ENCODE data around the gene RAX2.

RAX2 gene

DNA sequence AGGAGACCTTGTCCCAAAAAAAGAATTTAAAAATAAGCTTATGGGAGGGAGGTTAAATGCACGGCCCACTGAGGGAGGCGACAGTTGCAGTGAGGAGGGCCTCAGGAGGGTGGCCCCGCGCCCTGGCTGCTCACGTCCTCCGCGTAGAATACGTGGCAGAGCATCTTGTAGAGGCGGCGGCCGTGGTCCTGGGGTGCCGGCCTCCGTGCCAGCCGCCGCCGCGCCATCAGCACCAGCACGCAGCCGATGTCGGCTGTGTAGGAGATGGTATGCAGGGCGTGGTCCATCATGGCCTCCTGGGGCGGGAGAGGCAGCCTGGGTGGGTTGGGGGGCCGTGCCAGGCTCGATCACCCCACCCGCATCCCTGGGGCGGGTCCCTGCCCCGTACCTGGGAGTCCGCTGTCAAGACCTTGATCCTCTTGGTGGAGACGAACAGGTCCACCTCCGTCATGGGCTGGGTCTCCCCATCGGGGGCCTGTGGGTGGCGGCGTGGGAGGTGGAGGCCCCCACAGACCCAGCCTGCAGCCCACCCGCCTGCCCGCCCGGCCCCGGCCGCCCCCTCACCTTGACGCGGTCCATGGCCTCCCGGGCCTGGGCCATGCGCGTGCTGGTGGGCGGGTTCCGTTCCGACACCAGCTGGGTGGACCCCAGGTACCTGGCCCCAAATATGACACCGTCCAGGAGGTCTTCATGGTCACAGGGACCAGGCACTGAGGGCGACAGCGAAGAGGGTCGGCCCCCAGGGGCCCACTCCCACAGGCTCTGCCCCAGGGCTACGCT, 18.2 kb downstream of the RAX2 start:
- Histone ChIP-seq H3K4me3 (IDR thresholded peaks at IDR 0.05; ENCODE audit: insufficient read depth, low read depth, low read length) (no peak overlapping the region), H3K9ac (no peak overlapping the region), H3K79me2 (ENCODE audit: insufficient read depth, low read depth) (no peaks in the 10 kb centered on the region), H3K27ac (no peak overlapping the region), H2AFZ (ENCODE audit: low read depth) (no peak overlapping the region), H3K36me3 (ENCODE audit: insufficient read depth) (no peaks in the 10 kb centered on the region), H3K27me3 (ENCODE audit: insufficient read depth, low read depth) (no peaks in the 10 kb centered on the region), H4K20me1 (ENCODE audit: insufficient read depth) (no peaks in the 10 kb centered on the region), H3K4me1 (ENCODE audit: low read depth, poor library complexity, severe bottlenecking) (no peaks in the 10 kb centered on the region), H3K4me2 (no peak overlapping the region)
- no peak for TF ChIP-seq CTCF (conservative IDR thresholded peaks at IDR 0.05; ENCODE audit: low read depth, low read length)

DNA sequence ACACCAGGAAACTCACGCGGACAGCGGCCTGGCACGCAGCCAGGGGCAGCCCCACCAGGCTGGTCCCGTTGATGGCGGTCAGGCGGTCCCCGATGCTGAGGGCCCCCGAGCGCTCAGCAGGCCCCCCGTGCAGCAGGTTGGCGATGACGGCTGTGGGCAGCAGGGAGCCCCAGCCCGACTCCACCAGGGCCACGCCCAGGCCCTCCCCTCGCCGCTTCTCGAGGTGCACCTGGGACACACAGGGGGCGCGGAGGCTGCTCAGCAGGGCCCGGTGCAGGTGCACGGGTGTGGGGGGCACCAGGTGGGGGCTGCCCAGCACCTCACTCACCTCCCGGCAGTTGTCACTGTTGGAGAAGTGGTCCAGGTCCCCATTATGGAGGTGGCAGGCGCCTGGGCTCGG, 19.5 kb downstream of the RAX2 start:
- Histone ChIP-seq H3K36me3 (ENCODE audit: insufficient read depth) (no peaks in the 10 kb centered on the region), H3K4me1 (ENCODE audit: low read depth, poor library complexity, severe bottlenecking) (no peaks in the 10 kb centered on the region), H3K4me2 (no peak overlapping the region), H4K20me1 (ENCODE audit: insufficient read depth) (no peaks in the 10 kb centered on the region), H3K27ac (no peak overlapping the region), H3K27me3 (ENCODE audit: insufficient read depth, low read depth) (no peaks in the 10 kb centered on the region), H2AFZ (ENCODE audit: low read depth) (no peak overlapping the region), H3K9ac (no peak overlapping the region), H3K4me3 (IDR thresholded peaks at IDR 0.05; ENCODE audit: insufficient read depth, low read depth, low read length) (no peak overlapping the region), H3K79me2 (ENCODE audit: insufficient read depth, low read depth) (no peaks in the 10 kb centered on the region)
- TF ChIP-seq CTCF (conservative IDR thresholded peaks at IDR 0.05; ENCODE audit: low read depth, low read length): no peak

GRCh38 chr19:3751236-3751635, 20.8 kb downstream of the RAX2 start:
- H2AFZ ChIP-seq (ENCODE audit: low read depth): no peak overlapping the region
- no peak for TF ChIP-seq CTCF (conservative IDR thresholded peaks at IDR 0.05; ENCODE audit: low read depth, low read length)
- no peak overlapping the region for H3K9ac ChIP-seq
- no peaks in the 10 kb centered on the region for H3K79me2 ChIP-seq (ENCODE audit: insufficient read depth, low read depth)
- H3K4me3 ChIP-seq (IDR thresholded peaks at IDR 0.05; ENCODE audit: insufficient read depth, low read depth, low read length): no peak overlapping the region
- 0 out of 2 replicates have a peak, but pooled peaks cover 1% of the 10 kb centered on the region for H3K27me3 ChIP-seq (ENCODE audit: insufficient read depth, low read depth)
- H3K4me2 ChIP-seq: no peak overlapping the region
- H3K27ac ChIP-seq: no peak overlapping the region
- H4K20me1 ChIP-seq (ENCODE audit: insufficient read depth): no peaks in the 10 kb centered on the region
- no peaks in the 10 kb centered on the region for H3K4me1 ChIP-seq (ENCODE audit: low read depth, poor library complexity, severe bottlenecking)
- no peaks in the 10 kb centered on the region for H3K36me3 ChIP-seq (ENCODE audit: insufficient read depth)

GRCh38 chr19:3750211-3750610, 21.8 kb downstream of the RAX2 start:
- Histone ChIP-seq H3K79me2 (ENCODE audit: insufficient read depth, low read depth) (no peaks in the 10 kb centered on the region), H3K27me3 (ENCODE audit: insufficient read depth, low read depth) (0 out of 2 replicates have a peak, but pooled peaks cover 2% of the 10 kb centered on the region), H4K20me1 (ENCODE audit: insufficient read depth) (no peaks in the 10 kb centered on the region), H2AFZ (ENCODE audit: low read depth) (no peak overlapping the region), H3K27ac (no peak overlapping the region), H3K4me3 (IDR thresholded peaks at IDR 0.05; ENCODE audit: insufficient read depth, low read depth, low read length) (no peak overlapping the region), H3K9ac (no peak overlapping the region), H3K4me1 (ENCODE audit: low read depth, poor library complexity, severe bottlenecking) (no peaks in the 10 kb centered on the region), H3K36me3 (ENCODE audit: insufficient read depth) (no peaks in the 10 kb centered on the region), H3K4me2 (no peak overlapping the region)
- no peak for TF ChIP-seq CTCF (conservative IDR thresholded peaks at IDR 0.05; ENCODE audit: low read depth, low read length)
